Upper lobe of left lung (tissue), 4 donors: Measurements from ENCODE around the gene RNF130.

ENCODE experiments used
- POLR2A ChIP-seq, 4 donors: fragments of 450-650 bp; IDR thresholded peaks; one replicate each; pipeline ENCODE4 v1.5.1; 2016 to 2017; ENCODE audit warnings: antibody characterized with exemption in 4 of 4, mild to moderate bottlenecking in 2 of 4
- TF ChIP-seq, protein P1 (sequence below), 6 experiments: fragments of 450-650 bp in 4 of 6; fragments of 200-600 bp in 2 of 6; sonication (generic) in 2 of 6; IDR thresholded peaks; one replicate each; pipeline ENCODE4 v1.5.1; 2016 to 2019; ENCODE audit warnings: antibody characterized with exemption in 6 of 6

DNA sequence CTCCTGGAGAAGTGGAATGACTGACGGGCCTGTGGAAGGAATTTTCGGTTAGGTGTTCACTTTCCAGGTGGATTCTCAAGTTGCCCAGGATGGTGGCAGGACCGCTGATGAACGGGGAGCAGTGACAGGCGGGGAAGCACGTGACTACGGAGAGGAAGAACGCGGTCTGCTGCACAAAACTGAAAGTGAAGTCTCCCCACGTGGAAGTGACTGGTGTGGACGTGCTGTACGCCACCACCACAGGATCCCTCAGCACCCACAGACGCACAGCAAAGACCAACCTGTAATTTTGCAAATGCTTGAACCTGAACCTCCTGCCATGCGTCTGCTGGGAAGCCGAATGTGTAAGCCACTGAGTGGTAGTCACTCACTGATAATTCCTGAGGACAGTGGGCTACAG lies 51.4 kb downstream of the RNF130 start:
- TF ChIP-seq, protein P1, sequence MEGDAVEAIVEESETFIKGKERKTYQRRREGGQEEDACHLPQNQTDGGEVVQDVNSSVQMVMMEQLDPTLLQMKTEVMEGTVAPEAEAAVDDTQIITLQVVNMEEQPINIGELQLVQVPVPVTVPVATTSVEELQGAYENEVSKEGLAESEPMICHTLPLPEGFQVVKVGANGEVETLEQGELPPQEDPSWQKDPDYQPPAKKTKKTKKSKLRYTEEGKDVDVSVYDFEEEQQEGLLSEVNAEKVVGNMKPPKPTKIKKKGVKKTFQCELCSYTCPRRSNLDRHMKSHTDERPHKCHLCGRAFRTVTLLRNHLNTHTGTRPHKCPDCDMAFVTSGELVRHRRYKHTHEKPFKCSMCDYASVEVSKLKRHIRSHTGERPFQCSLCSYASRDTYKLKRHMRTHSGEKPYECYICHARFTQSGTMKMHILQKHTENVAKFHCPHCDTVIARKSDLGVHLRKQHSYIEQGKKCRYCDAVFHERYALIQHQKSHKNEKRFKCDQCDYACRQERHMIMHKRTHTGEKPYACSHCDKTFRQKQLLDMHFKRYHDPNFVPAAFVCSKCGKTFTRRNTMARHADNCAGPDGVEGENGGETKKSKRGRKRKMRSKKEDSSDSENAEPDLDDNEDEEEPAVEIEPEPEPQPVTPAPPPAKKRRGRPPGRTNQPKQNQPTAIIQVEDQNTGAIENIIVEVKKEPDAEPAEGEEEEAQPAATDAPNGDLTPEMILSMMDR (IDR thresholded peaks at IDR 0.05) = no peak
- TF ChIP-seq POLR2A (IDR thresholded peaks at IDR 0.05) = no peak
